ENCODE data around the gene ZDHHC14. TPM values are rescaled to one million over a fixed set of nuclear protein-coding genes. Genes with fewer than 3 reads are reported as not detected.

Gene ZDHHC14
- total RNA-seq, 1 experiment from 2014 or later = 3.2 TPM

DNA sequence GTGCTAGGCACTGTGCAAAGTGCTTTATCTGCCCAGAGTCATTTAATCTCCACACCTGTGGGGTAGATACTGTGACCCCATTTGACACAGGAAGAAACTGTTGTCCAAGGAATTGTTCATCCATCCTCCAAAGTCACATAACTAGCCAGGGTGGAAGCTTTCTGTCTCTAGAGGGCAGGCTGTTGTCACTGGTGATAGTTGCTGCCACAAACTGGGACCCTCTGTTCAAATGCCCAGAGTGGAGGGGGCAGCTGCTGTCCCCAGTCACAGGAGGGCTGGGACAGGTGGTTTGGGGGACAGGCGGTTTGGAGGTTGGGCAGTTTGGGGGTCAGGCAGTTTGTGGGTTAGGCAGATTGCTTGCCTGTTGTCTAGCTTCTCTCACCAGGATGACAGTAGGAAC is 41.6 kb upstream of the ZDHHC14 start:
- DNase-seq (ENCODE audit: low spot score) = no peak
- no peak for TF ChIP-seq EZH2 (IDR thresholded peaks at IDR 0.05; ENCODE audit: borderline replicate concordance, low read depth, low read length, poor library complexity, severe bottlenecking)
- TF ChIP-seq, protein P1, sequence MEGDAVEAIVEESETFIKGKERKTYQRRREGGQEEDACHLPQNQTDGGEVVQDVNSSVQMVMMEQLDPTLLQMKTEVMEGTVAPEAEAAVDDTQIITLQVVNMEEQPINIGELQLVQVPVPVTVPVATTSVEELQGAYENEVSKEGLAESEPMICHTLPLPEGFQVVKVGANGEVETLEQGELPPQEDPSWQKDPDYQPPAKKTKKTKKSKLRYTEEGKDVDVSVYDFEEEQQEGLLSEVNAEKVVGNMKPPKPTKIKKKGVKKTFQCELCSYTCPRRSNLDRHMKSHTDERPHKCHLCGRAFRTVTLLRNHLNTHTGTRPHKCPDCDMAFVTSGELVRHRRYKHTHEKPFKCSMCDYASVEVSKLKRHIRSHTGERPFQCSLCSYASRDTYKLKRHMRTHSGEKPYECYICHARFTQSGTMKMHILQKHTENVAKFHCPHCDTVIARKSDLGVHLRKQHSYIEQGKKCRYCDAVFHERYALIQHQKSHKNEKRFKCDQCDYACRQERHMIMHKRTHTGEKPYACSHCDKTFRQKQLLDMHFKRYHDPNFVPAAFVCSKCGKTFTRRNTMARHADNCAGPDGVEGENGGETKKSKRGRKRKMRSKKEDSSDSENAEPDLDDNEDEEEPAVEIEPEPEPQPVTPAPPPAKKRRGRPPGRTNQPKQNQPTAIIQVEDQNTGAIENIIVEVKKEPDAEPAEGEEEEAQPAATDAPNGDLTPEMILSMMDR (conservative IDR thresholded peaks at IDR 0.05; ENCODE audit: low read depth, low read length) = peak; percentile 32; the same call in 1 of the 2 replicates
- intact Hi-C loops (cut with micrococcal nuclease; ENCODE audit: unreplicated experiment) = no loop called here
- H3K4me3 ChIP-seq (ENCODE audit: low read depth, low read length, poor library complexity, severe bottlenecking) = no peak overlapping the region
- no peak overlapping the region for H3K27ac ChIP-seq (ENCODE audit: low read depth, low read length, poor library complexity, severe bottlenecking)
- CTCF ChIA-PET = no interaction called here
- no peaks in the 10 kb centered on the region for H3K27me3 ChIP-seq (replicated peaks; ENCODE audit: insufficient read depth, low read depth, low read length, poor library complexity)
- no peaks in the 10 kb centered on the region for H3K4me1 ChIP-seq (ENCODE audit: insufficient read depth, low read length, poor library complexity, severe bottlenecking)
- H3K9me3 ChIP-seq (ENCODE audit: low read depth, low read length, poor library complexity, severe bottlenecking) = no peaks in the 10 kb centered on the region
- POLR2A ChIA-PET (ENCODE audit: low non-redundant PET) = no interaction called here
- H3K36me3 ChIP-seq (ENCODE audit: insufficient read depth, low read length, poor library complexity, severe bottlenecking) = no peaks in the 10 kb centered on the region
- BruUV-seq (replicated peaks) = no TSS peak

DNA sequence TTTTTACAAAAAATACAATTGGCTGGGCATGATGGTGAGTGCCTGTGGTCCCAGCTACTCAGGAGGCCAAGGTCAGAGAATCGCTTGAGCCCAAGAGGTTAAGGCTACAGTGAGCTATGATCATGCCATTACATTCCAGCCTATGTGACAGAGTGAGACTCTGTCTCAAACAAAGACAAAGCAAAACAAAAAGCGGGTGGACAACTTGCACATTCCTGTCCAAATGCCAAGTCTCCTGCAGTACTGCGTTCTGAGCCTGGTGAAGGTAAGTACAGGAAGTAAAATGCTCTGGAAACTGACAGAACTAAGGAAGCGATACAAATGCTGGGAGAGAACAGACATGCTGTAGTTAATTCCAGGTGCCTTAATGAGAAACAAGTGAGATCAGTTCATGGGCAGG is 37.3 kb upstream of the ZDHHC14 start:
- ChIA-PET CTCF (no interaction called here), POLR2A (ENCODE audit: low non-redundant PET) (no interaction called here)
- TF ChIP-seq, protein P1 (conservative IDR thresholded peaks at IDR 0.05; ENCODE audit: low read depth, low read length) = no peak
- TF ChIP-seq EZH2 (IDR thresholded peaks at IDR 0.05; ENCODE audit: borderline replicate concordance, low read depth, low read length, poor library complexity, severe bottlenecking) = no peak
- H3K4me3 ChIP-seq (ENCODE audit: low read depth, low read length, poor library complexity, severe bottlenecking) = no peak overlapping the region
- intact Hi-C loops (cut with micrococcal nuclease; ENCODE audit: unreplicated experiment) = no loop called here
- no peaks in the 10 kb centered on the region for H3K4me1 ChIP-seq (ENCODE audit: insufficient read depth, low read length, poor library complexity, severe bottlenecking)
- H3K9me3 ChIP-seq (ENCODE audit: low read depth, low read length, poor library complexity, severe bottlenecking) = no peaks in the 10 kb centered on the region
- BruUV-seq (replicated peaks) = no TSS peak
- no peaks in the 10 kb centered on the region for H3K36me3 ChIP-seq (ENCODE audit: insufficient read depth, low read length, poor library complexity, severe bottlenecking)
- peaks cover 7% of the 10 kb centered on the region for H3K27me3 ChIP-seq (replicated peaks; ENCODE audit: insufficient read depth, low read depth, low read length, poor library complexity)
- no peak for DNase-seq (ENCODE audit: low spot score)
- H3K27ac ChIP-seq (ENCODE audit: low read depth, low read length, poor library complexity, severe bottlenecking) = no peak overlapping the region

- TF ChIP-seq, protein P1 (conservative IDR thresholded peaks at IDR 0.05; ENCODE audit: low read depth, low read length) = no peak
- no peak for TF ChIP-seq EZH2 (IDR thresholded peaks at IDR 0.05; ENCODE audit: borderline replicate concordance, low read depth, low read length, poor library complexity, severe bottlenecking)
- no peaks in the 10 kb centered on the region for H3K4me1 ChIP-seq (ENCODE audit: insufficient read depth, low read length, poor library complexity, severe bottlenecking)
- H3K27ac ChIP-seq (ENCODE audit: low read depth, low read length, poor library complexity, severe bottlenecking) = no peak overlapping the region
- CTCF ChIA-PET = no interaction called here
- POLR2A ChIA-PET (ENCODE audit: low non-redundant PET) = no interaction called here
- H3K9me3 ChIP-seq (ENCODE audit: low read depth, low read length, poor library complexity, severe bottlenecking) = peaks cover 4% of the 10 kb centered on the region
- no TSS peak for BruUV-seq (replicated peaks)
- DNase-seq (ENCODE audit: low spot score) = no peak
- H3K27me3 ChIP-seq (replicated peaks; ENCODE audit: insufficient read depth, low read depth, low read length, poor library complexity) = peaks cover 7% of the 10 kb centered on the region
- no peak overlapping the region for H3K4me3 ChIP-seq (ENCODE audit: low read depth, low read length, poor library complexity, severe bottlenecking)
- intact Hi-C loops (cut with micrococcal nuclease; ENCODE audit: unreplicated experiment) = no loop called here
- no peaks in the 10 kb centered on the region for H3K36me3 ChIP-seq (ENCODE audit: insufficient read depth, low read length, poor library complexity, severe bottlenecking)
These were observed 34.6 kb upstream of the ZDHHC14 start for GRCh38 chr6:157346373-157346772.

Measured in A673 (cell line).